AG08396 (cell line): Measurements from ENCODE around the gene VPS8.
"Not testable (repeated sequence)": the region's sequence is repeated elsewhere in the genome, so short reads cannot be mapped to it uniquely, and the experiment has no call there.

Experiments
- DNase-seq: peaks from one replicate; pipeline ENCODE4 v3.0.0; 2012; ENCODE audit warnings: low spot score, mixed read lengths

Gene VPS8

DNA sequence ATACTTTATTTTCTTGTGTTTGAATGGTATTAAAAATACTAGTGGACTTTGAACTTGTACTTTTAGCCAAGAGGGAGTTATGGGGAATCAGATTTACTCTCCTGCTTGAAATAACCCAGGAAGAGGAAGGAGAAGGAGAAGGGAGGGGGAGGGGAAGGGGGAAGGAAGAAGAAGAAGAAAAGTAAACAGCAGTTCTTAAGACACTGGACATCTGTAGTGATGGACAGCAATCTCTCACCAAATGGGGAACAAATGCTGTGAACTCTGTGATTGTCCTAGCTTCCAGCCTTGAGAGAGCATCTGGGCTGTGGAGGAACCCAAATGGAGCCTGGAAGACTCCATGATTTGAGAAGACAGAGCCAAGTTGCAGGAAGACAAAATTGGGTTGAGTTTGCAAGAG lies 52.0 kb downstream of the VPS8 start:
- DNase-seq: no peak

DNA sequence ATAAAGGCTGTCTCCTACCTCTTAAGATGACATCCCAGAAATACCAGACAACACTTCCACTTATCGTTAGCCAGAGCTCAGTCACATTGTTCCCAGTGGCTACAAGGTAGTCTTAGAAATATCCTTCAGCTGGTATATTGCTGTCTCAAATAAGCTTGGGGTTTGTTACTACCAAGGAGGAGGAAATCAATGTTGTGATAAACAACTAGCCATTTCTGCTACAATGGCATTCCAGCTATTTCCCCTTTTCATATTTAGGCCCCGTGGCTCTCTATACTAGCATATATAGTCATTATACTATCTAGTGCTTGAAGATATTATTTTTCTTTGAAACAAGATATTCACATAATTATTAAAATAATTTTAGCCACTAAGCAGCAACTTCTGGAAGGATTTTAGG lies 56.5 kb downstream of the VPS8 start:
- no peak for DNase-seq

DNA sequence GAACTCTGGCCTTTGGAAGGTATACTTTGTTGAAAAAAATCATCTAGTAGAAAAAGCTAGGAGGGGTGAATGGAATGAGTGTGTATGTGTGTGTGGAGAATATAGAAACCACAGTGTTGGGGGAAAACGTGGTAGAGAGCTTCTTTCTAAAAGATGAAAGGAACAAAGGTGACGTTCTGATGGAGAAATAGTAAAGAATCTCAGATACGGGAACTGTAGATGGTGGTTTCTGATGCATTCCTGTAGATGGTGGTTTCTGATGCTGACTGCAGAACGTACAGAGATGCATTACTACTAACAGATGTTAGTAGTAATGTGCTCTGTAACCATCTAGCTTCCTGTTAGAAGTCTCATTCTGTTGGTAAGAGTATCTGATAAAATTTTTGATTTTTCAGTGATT lies 60.2 kb downstream of the VPS8 start:
- DNase-seq: no peak

DNA sequence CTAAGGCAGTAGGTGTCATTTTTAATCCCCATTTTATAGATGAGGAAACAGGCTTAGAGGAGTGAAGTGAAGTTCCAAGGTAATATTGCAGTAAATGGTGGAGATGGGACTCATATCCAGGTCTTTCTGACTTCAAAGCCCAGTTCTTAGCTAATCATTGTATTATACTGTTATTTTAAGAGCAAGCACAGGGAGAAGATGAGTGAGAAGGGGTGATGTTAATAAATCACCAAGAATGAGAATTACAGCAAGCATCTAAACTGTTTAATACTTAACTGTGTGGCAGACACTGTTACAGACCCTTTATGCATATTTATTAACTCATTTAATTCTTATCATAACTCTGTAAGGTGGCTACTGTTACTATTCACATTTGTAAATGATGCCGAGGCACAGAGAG lies 61.2 kb downstream of the VPS8 start:
- DNase-seq: no peak

DNA sequence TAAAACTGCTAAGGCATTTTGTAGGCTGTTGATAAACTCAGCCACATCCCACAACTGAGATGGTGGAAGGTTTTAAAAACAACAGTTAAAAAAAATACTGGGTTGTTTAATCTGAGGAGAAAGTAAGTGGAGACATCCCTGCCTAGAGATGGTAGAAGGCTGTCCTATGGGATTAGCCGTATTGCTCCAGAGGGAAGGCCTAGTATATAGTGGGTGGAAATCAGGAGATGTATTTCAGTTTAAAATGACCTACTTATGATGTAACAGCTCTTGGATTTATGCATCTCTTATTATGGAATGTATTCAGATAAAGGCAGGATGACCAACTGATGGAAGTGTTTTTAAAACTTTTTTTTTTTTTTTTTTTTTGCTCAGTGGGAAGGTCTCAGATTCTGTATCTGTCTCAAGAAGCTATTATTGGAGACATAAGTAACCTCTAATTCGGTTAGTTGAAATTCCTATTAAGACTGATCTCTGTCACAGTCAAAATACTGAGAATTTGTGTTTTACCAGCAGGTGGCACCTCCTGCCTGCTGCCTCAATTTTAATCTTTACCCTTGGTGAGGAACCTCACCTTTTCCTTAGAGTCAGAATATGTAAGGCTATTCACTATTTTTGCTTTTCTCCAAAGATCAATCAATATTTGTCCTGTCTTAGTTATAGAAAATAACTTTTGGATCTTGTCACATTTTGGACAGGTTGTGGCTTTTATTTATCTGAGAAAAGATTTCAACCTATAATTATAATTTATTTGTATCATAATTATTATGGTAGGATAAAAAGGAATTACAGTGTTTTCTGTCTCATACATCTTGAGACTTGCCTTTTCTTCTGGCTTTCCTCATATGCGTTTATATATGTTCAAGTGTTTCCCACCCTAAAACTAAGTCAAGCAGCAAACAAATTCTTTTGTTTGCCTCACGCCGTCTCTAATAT lies 63.0 kb downstream of the VPS8 start:
- peak; percentile 26 for DNase-seq

DNA sequence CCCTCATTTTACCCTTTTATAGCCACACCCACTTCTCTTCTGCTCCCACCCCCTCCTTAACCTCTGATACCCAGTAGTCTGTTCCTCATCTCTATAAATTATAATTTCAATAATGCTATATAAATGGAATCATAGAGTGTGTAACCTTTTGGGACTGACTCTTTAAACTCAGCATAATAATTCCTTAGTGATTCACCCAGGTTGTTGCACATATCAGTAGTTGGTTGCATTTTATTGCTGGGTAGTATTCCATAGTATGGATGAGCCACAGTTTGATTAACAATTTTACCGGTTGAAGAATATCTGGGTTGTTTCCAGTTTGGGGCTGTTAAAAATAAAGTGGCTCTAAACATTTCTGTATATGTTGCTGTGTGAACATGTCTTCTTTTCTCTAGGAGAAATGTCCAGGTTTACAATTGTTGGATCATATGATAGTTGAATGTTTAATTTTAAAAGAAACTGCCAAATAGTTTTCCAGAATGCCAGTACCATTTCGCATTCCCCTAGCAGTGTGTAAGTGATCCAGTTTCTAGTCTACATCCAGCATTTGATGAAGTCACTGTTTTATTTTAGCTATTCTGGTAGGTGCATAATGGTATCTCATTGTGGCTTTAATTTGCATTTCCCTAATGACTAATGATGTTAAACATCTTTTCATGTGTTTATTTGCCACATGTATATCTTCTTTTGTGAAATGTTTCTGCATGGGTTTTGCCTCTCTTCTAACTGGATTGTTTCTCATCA lies 68.5 kb downstream of the VPS8 start:
- DNase-seq: peak; percentile 5

DNA sequence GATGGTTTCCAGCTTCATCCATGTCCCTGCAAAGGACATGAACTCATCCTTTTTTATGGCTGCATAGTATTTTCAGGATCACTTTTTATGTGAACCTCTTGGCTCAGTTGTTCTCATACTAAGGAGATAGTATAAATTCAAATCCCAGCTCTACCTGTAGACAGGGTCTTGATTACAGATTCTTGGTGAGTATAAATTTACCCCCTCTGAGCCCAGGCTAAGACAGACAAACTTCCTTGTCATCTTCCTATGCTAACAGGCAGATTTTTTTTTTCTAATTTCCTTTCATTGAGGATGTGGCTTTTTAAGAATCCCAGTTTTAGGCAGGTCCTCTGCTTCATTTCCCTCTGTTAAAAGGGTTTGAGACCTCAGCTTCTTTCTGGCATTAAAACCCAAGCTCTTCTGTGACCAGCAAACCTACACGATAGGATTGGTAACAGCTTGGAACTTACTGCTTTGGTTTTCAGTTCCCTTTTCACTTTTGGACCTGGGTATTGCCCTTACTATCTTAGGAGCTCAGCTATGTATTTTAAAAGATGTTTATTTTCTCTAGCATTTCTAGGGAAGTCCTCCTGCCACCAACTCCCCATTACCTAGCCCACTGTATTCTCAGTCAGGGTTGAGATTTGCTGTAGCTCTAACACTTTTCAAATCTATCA lies 72.5 kb downstream of the VPS8 start:
- no peak for DNase-seq

DNA sequence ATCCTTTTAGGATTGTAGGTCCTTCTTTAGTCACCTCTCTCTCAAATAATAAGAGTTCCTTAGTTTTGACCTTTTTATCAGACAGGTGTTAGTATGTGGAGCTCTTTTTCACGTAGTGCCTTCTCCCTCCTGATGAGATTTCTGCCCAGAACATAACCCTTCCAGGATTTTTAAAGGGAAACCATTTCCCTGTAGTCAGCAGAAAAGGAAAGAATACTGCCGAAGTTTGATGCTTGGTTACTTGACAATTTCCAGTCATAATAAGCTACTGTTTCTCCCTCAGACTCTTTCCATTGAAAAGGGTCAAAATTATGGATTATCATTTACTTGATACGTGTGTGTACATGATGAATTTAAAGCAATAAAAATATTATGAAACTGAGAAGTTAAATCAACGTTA lies 73.1 kb downstream of the VPS8 start:
- no peak for DNase-seq

DNA sequence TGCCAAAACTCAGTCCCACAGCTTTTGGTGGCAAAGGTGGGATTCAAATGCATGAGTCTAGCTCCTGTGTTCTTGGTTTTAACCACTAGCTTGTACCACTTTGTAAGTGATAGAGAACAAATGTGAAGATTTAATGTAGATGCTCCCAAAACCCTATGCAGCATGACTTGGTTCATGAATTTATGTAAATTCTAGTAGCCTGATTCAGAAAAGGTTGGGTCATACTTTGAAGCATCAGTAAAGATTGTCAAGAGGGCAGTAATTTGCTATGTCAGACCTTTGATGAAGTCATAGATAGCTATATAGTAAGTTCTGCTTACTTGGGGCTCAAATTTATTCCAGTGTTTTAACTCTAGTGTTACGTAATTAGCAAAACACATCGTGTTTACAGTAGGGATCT lies 75.6 kb downstream of the VPS8 start:
- no peak for DNase-seq

DNA sequence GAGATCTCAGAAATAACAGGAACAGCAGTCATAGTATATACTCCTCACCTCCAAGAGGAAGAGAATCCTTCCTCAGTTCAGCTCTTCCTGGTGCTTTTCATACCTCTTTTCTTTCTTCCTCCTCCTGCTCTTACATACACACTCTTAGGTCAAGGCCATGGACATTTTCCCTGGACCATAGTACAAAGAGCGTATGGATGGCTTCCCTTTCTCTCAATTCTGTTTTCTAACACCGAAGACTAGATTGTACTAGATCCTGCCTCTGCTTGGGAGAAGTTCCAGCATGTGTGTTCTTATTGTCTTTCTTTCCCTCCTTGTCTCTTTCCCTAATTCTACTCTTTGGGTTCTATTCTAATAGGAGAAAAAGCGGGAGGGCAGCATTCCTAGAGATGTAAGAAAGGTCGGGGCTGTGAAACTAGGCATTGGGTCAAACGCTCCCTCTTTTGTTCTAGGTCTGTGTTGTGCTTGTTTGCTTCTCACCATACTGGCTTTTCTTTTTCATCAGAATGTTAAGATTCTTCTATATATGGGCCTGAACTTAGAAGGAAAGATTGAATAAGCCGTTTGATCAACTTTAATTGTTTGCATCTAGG lies 77.4 kb downstream of the VPS8 start:
- DNase-seq: no peak

DNA sequence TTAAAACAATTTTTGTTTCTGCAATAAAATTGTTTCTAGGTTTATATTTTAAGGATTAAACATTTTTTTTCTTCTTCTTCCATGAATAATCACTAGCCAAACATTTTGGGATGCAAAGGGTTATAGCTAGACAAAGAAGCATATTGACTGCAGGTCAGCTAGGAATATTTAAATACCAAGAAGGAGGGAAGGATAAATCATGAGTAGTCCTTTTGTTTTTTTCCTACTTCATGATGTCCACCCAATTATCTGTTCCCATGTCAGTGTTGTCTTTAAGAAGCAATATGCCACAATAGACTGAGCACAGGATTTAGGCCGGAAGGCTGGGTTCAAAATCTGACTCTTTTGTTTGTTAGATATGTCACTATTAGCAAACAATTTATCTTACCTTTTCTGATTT lies 82.1 kb downstream of the VPS8 start:
- no peak for DNase-seq

DNA sequence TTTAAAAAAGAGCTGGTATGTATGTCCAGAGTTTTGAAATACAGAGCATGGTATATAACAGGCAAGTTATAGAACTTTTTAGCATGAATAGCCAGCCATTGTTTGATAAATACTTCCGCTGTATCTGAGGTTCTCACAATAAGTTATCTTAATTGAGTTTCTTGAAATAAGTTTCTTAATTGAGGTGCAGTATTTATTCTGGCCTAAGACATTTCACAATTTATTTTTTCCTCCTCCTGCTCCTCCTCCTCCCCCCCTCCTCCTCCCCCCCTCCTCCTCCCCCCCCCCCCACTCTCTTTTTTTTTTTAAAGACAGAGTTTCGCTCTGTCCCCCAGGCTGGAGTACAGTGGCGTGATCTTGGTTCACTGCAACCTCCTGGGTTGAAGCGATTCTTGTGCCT lies 83.4 kb downstream of the VPS8 start:
- no peak for DNase-seq

DNA sequence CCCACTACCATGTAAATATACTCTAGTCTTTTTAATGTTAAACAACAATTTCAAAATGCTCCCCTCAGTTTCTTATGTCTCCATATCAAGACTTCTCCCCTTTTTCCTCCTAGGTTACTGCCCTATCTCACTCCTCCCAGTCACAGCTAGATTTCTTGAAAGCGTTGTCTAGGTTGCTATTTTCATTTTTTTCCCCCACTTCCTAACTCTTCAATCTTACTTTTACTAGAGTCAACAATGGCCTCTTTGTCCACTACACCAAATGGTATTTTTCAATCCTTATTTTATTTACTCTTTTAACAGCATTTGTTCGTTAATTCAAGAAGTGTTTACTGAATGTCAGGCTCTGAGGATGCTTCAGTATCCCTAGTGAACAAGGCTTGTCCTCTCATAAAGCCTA lies 84.4 kb downstream of the VPS8 start:
- DNase-seq: no peak

DNA sequence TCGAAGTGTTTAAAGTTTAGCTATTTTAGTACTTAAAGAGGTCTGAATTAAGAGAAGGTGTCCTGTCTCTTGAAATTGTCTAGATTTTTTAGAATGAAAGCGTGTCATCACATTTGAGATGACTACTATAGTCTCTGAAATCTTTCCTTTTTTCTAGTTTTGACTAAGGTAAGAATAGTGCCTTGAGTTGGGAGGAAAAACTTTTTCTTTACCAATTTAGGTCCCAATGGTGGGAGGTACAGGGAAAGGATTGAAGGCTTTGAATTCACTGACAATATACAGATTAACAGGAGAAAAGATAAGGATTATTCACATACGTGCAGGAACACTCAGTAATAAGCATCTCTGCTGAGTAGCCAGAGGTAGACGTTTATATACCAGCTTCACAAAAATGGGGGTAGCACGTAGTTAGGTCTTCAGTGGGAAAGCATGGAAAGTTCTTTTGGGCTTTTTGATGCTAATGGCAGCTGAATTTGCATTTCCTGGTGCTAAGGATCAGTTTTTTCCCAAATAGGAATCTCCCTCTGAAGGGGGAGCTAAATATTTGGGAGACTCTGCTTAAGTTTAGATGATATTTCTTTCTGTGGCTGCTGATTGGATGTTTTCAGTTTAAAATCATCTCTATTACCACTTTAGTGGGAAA lies 88.1 kb downstream of the VPS8 start:
- no peak for DNase-seq

DNA sequence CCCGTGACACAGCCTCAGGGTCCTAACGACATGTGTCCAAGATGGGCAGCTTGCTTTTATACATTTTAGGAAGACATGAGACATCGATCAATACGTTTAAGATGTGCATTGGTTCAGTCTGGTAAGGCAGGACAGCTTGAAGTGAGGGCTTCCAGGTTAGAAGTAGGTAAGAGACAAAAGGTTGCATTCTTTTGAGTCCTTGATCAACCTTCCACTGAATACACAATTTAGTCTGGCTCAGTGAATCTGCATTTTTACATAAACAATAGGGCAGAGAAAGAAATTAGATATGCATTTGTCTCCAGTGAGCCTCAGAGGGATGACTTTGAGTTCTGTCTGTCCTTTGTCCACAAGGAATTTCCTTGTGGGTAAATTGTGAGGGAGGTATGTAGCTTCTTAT lies 95.1 kb downstream of the VPS8 start:
- not testable (repeated sequence) for DNase-seq

DNA sequence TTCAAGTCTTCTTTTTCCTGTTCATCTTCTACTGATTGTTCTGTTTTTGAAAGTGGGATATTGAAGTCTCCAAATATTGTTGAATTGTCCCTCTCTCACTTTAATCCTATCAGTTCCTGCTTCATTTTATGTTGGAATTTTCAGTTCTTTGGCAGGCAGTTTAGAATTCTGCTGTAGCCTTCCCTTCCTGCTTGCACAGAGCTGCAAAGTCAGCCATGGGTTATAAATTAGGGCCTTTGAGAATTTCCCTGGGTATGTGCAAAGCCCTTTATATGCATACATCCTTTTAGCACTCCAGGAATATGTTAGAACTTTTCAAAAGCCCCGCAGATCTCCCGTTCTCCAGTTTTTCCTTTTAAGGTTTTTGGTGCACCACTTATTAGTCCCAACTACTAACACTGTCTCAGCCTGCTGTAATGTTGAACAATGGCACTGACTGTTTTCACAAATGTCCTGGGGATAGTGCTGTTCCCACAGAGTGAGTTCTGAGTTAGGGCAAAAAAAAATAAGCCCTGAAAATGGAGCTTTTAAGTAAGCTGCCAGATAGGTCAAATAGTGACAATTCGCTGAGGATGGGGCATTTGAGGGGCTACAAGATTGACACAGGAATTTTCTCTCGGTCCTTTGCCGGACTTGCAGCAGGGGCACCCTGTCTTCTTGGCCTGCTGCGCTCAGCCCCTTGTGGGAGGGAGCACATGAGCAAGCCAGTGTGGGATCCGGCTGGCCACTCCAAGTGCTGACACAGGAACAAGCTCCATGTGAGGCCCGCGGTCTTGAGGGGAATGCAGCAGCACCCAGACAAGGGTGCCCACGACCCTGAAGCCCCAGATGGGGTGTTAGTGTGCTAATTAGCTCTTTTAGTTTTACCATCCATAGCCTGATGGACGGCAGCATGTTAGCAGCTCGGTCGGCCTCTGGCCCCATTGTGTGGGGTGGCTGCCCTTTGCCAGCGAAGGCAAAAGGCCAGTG lies 96.0 kb downstream of the VPS8 start:
- DNase-seq: no peak

DNA sequence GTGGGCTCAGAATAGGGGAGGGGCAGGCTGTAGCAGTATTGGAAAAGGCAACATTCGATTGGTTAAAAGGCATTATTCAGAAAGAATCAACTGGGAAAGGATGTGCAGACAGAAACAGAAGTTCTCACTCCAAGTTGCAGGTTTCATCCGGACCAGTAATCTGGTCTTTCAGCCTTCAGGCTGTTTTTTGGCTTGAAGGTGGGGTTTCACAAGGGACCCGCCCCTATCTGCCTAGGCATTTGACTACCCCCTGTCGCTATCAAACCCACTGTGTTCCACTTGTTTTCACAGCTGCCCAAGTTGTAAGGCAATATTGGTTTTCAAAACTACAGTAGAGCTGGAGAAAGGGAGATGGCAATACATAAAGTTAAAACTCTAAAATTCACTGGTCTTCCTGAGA lies 96.9 kb downstream of the VPS8 start:
- DNase-seq: no peak

DNA sequence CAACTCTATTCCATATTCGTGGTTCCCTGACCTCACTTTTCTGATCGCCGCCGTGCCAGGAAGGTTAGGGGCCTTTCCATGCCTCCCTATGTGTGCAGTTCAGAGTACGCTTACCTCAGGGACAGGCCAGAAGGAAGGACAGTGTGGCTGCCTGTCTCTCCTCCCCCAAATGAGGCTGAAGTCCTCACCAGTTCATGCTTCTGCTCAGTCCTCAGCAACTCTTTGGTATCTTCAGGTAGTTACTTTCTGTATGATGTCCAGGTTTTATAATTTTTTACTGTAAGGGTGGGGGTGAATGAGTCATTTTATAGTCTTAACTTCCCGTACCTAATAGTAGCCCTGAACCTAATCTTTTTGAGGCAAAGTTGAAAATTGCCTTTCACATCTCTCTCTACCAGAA lies 98.7 kb downstream of the VPS8 start:
- no peak for DNase-seq

DNA sequence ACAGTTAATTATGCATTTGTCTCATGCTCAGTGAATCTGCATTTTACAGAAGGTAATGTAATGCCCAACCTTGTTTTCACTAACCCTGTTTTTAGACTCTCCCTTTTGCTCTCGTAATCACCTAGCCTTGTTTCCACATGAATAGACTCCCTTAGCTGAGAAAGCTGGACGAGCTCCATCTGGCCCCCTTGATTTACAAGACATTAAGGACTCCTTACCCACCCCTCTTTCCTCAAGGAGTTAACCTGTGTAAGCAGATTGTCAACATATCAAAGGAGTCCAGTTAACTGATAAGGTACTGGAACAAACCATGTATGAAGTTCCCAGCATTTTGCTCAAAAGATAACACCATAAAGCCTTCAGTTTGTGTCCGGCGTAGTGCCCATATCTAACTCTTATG lies 99.6 kb downstream of the VPS8 start:
- DNase-seq: no peak

DNA sequence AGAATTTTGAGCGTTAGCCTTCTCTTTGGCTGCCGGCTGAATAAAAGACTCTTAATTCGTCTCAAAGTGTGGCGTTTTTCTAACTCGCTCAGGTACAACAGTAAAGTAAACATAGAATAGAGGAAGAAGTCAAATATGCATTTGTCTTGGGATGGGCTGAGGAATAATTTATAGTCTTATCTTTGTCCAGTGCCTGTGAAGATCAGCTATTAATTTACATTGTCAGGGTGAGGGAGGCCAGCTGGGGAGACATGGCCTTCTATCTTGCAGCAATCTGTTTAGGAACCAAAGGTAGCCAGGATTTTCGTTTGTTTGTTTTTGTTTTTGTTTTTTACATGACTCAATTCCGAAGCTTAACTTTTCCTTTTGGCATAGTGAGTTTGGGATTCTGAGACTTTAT lies 100.2 kb downstream of the VPS8 start:
- DNase-seq: no peak

DNA sequence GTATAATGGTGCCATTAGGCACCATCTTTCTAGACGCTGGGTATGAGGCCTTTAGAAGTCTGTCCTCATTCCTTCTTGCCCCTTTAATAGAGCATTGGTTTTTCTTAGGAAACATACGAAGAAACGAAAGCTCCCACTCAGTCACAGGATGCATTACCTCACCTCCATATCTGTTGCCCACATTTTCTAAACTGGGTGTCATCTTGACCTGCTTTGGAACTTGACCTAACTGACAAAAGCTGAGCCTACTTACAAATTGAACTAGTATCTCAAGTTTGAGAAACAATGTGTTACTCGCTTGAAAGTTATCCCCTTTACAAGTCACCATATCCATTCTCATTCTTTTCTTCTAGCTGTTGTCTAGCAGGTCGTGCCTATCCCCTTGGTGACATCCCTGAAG lies 102.7 kb downstream of the VPS8 start:
- DNase-seq: no peak
